ENCODE data around the gene SLC26A6.

DNA sequence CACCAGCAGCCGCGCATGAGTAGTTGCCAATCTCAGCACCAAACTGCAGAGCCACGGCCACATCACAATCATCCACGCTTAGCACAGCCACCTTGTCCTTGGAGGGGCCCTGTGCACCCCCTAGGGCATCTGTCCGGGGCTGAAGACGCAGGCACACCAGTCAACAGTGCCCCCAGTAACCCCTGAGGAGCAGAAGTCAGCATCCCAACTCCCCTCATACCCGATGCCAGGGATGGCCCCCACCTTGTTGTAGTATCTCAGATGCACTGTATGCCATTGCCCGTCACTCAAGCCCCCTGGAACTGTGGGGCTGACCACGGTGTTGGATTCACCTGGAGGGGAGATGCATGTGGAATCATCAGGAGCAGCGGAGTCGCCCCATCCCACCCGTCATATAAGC, 19.8 kb upstream of the SLC26A6 start:
- TF ChIP-seq, protein P1, sequence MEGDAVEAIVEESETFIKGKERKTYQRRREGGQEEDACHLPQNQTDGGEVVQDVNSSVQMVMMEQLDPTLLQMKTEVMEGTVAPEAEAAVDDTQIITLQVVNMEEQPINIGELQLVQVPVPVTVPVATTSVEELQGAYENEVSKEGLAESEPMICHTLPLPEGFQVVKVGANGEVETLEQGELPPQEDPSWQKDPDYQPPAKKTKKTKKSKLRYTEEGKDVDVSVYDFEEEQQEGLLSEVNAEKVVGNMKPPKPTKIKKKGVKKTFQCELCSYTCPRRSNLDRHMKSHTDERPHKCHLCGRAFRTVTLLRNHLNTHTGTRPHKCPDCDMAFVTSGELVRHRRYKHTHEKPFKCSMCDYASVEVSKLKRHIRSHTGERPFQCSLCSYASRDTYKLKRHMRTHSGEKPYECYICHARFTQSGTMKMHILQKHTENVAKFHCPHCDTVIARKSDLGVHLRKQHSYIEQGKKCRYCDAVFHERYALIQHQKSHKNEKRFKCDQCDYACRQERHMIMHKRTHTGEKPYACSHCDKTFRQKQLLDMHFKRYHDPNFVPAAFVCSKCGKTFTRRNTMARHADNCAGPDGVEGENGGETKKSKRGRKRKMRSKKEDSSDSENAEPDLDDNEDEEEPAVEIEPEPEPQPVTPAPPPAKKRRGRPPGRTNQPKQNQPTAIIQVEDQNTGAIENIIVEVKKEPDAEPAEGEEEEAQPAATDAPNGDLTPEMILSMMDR (IDR thresholded peaks at IDR 0.05), result no peak
- no peak for TF ChIP-seq POLR2A (IDR thresholded peaks at IDR 0.05)

Measured in Peyer's patch (tissue), 4 donors.